IPS-18c (cell line): ENCODE measurements around the gene UQCC2.

Source experiments
- H3K4me3 ChIP-seq: 2 replicates; pipeline ENCODE4 v1.7.0; 2013; ENCODE audit warnings: low read depth, mild to moderate bottlenecking, low read length, moderate library complexity; ENCODE audit not compliant: insufficient read depth
- H3K9me3 ChIP-seq: one replicate; pipeline ENCODE4 v1.6.1; 2013; ENCODE audit warnings: mild to moderate bottlenecking, low read length, moderate library complexity; ENCODE audit not compliant: control insufficient read depth, insufficient read depth

Gene UQCC2

GRCh38 chr6:33746036-33746600 lies 34.6 kb upstream of the UQCC2 start:
- Histone ChIP-seq H3K4me3 (no peak overlapping the region), H3K9me3 (no peaks in the 10 kb centered on the region)

GRCh38 chr6:33745548-33745947 lies 34.0 kb upstream of the UQCC2 start:
- no peaks in the 10 kb centered on the region for H3K9me3 ChIP-seq
- H3K4me3 ChIP-seq, result no peak overlapping the region

- H3K4me3 ChIP-seq, result no peak overlapping the region
- H3K9me3 ChIP-seq, result no peaks in the 10 kb centered on the region
Measured at GRCh38 chr6:33744895-33745546, 33.5 kb upstream of the UQCC2 start.

GRCh38 chr6:33744001-33744848 lies 32.7 kb upstream of the UQCC2 start:
- H3K4me3 ChIP-seq, result no peak overlapping the region

GRCh38 chr6:33742837-33743236 lies 31.3 kb upstream of the UQCC2 start:
- Histone ChIP-seq H3K4me3 (no peak overlapping the region), H3K9me3 (no peaks in the 10 kb centered on the region)

More at GRCh38 chr6:33744001-33744848, 32.7 kb upstream of the UQCC2 start:
- no peaks in the 10 kb centered on the region for H3K9me3 ChIP-seq

GRCh38 chr6:33742092-33742491 lies 30.6 kb upstream of the UQCC2 start:
- no peak overlapping the region for H3K4me3 ChIP-seq

GRCh38 chr6:33740794-33741193 lies 29.3 kb upstream of the UQCC2 start:
- Histone ChIP-seq H3K4me3 (no peak overlapping the region), H3K9me3 (no peaks in the 10 kb centered on the region)

More at GRCh38 chr6:33742092-33742491, 30.6 kb upstream of the UQCC2 start:
- no peaks in the 10 kb centered on the region for H3K9me3 ChIP-seq

GRCh38 chr6:33740204-33740608 lies 28.7 kb upstream of the UQCC2 start:
- Histone ChIP-seq H3K9me3 (no peaks in the 10 kb centered on the region), H3K4me3 (no peak overlapping the region)

GRCh38 chr6:33739571-33739970 lies 28.1 kb upstream of the UQCC2 start:
- no peak overlapping the region for H3K4me3 ChIP-seq

GRCh38 chr6:33738879-33739278 lies 27.4 kb upstream of the UQCC2 start:
- Histone ChIP-seq H3K4me3 (no peak overlapping the region), H3K9me3 (no peaks in the 10 kb centered on the region)

More at GRCh38 chr6:33739571-33739970, 28.1 kb upstream of the UQCC2 start:
- H3K9me3 ChIP-seq, result no peaks in the 10 kb centered on the region

- Histone ChIP-seq H3K9me3 (peaks cover 2% of the 10 kb centered on the region), H3K4me3 (no peak overlapping the region)
Measured at GRCh38 chr6:33738153-33738552, 26.7 kb upstream of the UQCC2 start.

GRCh38 chr6:33737267-33738026 lies 25.9 kb upstream of the UQCC2 start:
- Histone ChIP-seq H3K4me3 (no peak overlapping the region), H3K9me3 (peaks cover 3% of the 10 kb centered on the region)

- Histone ChIP-seq H3K9me3 (peaks cover 3% of the 10 kb centered on the region), H3K4me3 (no peak overlapping the region)
Measured at GRCh38 chr6:33735216-33735615, 23.7 kb upstream of the UQCC2 start.

- no peak overlapping the region for H3K4me3 ChIP-seq
- H3K9me3 ChIP-seq, result peaks cover 3% of the 10 kb centered on the region
Measured at GRCh38 chr6:33733709-33734007, 22.2 kb upstream of the UQCC2 start.

GRCh38 chr6:33732817-33733708 lies 21.6 kb upstream of the UQCC2 start:
- H3K4me3 ChIP-seq, result no peak overlapping the region
- peaks cover 3% of the 10 kb centered on the region for H3K9me3 ChIP-seq

- peaks cover 3% of the 10 kb centered on the region for H3K9me3 ChIP-seq
- H3K4me3 ChIP-seq, result no peak overlapping the region
Measured at GRCh38 chr6:33732385-33732784, 20.9 kb upstream of the UQCC2 start.
